ENCODE data around the gene PPFIBP2. TPM values are rescaled to one million over a fixed set of nuclear protein-coding genes. Genes with fewer than 3 reads are reported as not detected.

Gene PPFIBP2
- total RNA-seq, 1 donor from 2014 or later: 8.7 TPM

DNA sequence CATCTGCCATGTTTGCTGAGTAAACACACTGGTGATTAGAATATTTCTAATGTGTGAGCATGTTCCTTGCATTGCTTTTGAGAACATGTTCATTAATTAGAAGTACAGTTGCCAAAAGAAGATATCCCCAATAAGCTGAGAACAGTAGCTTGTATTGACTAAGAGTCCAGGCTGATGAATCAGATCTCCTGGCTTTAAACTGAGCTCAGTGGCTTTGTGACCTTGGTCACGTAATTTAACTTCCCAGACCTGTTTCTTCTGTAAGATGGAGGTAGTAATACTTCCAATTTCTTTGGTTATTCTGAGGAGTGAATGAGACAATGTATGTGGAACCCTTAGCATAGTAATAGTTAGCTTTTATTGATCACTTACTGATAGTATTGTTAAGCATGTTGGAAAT is 97.6 kb downstream of the PPFIBP2 start:
- H3K9ac ChIP-seq: no peak overlapping the region
- no peak overlapping the region for H2AFZ ChIP-seq (replicated peaks)
- H3K27ac Mint-ChIP-seq: no peak overlapping the region
- no peaks in the 10 kb centered on the region for H3K36me3 Mint-ChIP-seq
- H3K27ac ChIP-seq: no peak overlapping the region
- TF ChIP-seq EZH2 (IDR thresholded peaks at IDR 0.05): no peak
- peaks cover under 1% of the 10 kb centered on the region for H3K27me3 Mint-ChIP-seq (ENCODE audit: insufficient read depth, low read depth)
- peaks cover 18% of the 10 kb centered on the region for H3K4me1 Mint-ChIP-seq
- no peak for DNase-seq (ENCODE audit: low spot score)
- H3K4me3 ChIP-seq: no peak overlapping the region
- no peaks in the 10 kb centered on the region for H3F3A ChIP-seq (ENCODE audit: low read depth)
- H3K27me3 ChIP-seq: no peaks in the 10 kb centered on the region
- no peaks in the 10 kb centered on the region for H3K79me2 ChIP-seq (ENCODE audit: low read depth)
- no peaks in the 10 kb centered on the region for H3K36me3 ChIP-seq
- H4K20me1 ChIP-seq (ENCODE audit: low read depth): no peaks in the 10 kb centered on the region
- no peaks in the 10 kb centered on the region for H3K9me3 ChIP-seq (ENCODE audit: low read depth)
- H3K9me3 Mint-ChIP-seq: no peaks in the 10 kb centered on the region
- H3K4me3 Mint-ChIP-seq: no peak overlapping the region
- H3K4me1 ChIP-seq: peaks cover 18% of the 10 kb centered on the region
- H3K4me2 ChIP-seq: no peak overlapping the region

DNA sequence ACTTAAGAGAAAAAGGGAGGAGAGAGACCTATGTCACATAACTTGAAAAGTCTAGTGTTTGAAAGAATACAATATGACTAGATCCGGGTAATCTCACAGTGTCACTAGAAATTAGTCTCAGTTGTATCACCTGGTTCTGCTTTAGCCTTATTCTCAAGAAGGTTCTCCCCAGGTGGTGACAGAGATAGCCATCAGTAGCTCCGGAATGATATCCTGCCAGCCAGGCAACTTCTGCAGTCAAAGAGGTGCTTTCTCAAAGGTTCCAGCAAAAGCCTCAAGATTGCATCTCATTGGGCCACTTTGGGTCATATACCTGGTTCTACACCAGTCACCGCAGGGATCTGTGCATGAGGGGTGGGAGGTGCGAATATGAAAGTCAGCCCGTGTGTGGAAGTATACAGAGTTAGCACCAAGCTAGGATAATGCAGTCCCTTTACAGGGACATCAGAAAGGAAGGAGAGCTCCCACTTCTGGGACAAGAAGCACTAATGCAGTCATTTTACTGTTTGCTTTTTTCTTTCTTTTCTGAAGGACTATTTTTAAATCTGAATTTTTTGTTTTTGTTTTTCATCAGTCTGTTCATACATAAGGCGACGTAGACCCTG is 98.4 kb downstream of the PPFIBP2 start:
- H3K9ac ChIP-seq: no peak overlapping the region
- no peak overlapping the region for H3K4me3 ChIP-seq
- no peaks in the 10 kb centered on the region for H3K9me3 Mint-ChIP-seq

DNA sequence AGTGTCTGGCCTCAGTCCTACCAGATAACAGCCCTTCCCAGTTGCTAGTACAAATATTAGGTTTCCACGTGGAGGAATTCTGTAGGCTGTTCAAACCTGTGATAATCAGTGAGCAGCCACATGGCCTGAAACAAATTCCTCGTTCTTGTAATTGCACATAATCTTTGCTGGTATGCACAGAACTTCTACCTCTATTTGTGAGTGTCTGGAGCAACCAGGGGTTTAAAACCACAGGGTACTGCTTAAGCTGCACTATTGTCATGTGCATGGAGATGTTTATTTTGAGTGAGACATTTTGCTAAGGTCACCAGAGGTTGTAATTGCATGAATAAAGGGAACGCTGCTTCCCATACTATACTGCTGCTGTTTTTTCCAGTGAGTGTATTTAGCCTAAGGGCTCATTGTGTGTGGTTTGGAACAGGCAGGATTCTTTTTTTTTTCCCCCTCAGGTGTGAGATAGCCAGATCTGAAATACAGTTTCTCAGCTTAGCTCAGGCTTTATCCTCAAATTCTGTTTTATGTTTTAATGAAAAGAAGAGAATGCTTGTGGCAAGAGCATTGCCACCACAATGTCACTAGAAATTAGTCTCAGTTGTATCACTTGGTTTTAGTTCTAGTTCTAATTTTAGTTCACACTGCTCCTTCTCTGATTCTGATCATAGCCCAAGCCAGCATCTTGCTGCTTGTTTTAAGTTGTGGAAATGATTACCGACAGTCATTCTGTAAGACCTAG is 99.0 kb downstream of the PPFIBP2 start:
- Histone ChIP-seq H3K9ac (no peak overlapping the region), H3K4me3 (no peak overlapping the region), H3K79me2 (ENCODE audit: low read depth) (no peaks in the 10 kb centered on the region), H4K20me1 (ENCODE audit: low read depth) (no peaks in the 10 kb centered on the region), H3K4me1 (peaks cover 18% of the 10 kb centered on the region), H3F3A (ENCODE audit: low read depth) (no peaks in the 10 kb centered on the region), H2AFZ (replicated peaks) (no peak overlapping the region), H3K36me3 (no peaks in the 10 kb centered on the region), H3K27me3 (no peaks in the 10 kb centered on the region), H3K27ac (peak overlapping the region; percentile 72), H3K9me3 (ENCODE audit: low read depth) (no peaks in the 10 kb centered on the region), H3K4me2 (peak overlapping the region; percentile 10)
- H3K4me1 Mint-ChIP-seq: peaks cover 18% of the 10 kb centered on the region
- TF ChIP-seq, protein P1, sequence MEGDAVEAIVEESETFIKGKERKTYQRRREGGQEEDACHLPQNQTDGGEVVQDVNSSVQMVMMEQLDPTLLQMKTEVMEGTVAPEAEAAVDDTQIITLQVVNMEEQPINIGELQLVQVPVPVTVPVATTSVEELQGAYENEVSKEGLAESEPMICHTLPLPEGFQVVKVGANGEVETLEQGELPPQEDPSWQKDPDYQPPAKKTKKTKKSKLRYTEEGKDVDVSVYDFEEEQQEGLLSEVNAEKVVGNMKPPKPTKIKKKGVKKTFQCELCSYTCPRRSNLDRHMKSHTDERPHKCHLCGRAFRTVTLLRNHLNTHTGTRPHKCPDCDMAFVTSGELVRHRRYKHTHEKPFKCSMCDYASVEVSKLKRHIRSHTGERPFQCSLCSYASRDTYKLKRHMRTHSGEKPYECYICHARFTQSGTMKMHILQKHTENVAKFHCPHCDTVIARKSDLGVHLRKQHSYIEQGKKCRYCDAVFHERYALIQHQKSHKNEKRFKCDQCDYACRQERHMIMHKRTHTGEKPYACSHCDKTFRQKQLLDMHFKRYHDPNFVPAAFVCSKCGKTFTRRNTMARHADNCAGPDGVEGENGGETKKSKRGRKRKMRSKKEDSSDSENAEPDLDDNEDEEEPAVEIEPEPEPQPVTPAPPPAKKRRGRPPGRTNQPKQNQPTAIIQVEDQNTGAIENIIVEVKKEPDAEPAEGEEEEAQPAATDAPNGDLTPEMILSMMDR (IDR thresholded peaks at IDR 0.05): no peak
- TF ChIP-seq EZH2phosphoT487 (IDR thresholded peaks at IDR 0.05) (peak; percentile 63), EZH2 (IDR thresholded peaks at IDR 0.05) (no peak)
- no peaks in the 10 kb centered on the region for H3K9me3 Mint-ChIP-seq
- no peaks in the 10 kb centered on the region for H3K36me3 Mint-ChIP-seq
- H3K4me3 Mint-ChIP-seq: no peak overlapping the region
- H3K27ac Mint-ChIP-seq: no peak overlapping the region
- peaks cover 3% of the 10 kb centered on the region for H3K27me3 Mint-ChIP-seq (ENCODE audit: insufficient read depth, low read depth)
- DNase-seq (ENCODE audit: low spot score): peak; percentile 69

More for the DNA sequence above, 98.4 kb downstream of the PPFIBP2 start:
- no peak overlapping the region for H2AFZ ChIP-seq (replicated peaks)
- Mint-ChIP-seq H3K27ac (no peak overlapping the region), H3K4me3 (no peak overlapping the region), H3K36me3 (no peaks in the 10 kb centered on the region), H3K4me1 (peaks cover 18% of the 10 kb centered on the region), H3K27me3 (ENCODE audit: insufficient read depth, low read depth) (peaks cover 3% of the 10 kb centered on the region)
- no peaks in the 10 kb centered on the region for H4K20me1 ChIP-seq (ENCODE audit: low read depth)
- no peak for DNase-seq (ENCODE audit: low spot score)
- H3K4me1 ChIP-seq: peaks cover 18% of the 10 kb centered on the region
- H3K9me3 ChIP-seq (ENCODE audit: low read depth): no peaks in the 10 kb centered on the region
- no peaks in the 10 kb centered on the region for H3K27me3 ChIP-seq
- TF ChIP-seq EZH2 (IDR thresholded peaks at IDR 0.05): no peak
- TF ChIP-seq, protein P1 (IDR thresholded peaks at IDR 0.05): no peak
- TF ChIP-seq EZH2phosphoT487 (IDR thresholded peaks at IDR 0.05): no peak
- H3K36me3 ChIP-seq: no peaks in the 10 kb centered on the region
- no peak overlapping the region for H3K27ac ChIP-seq
- H3K4me2 ChIP-seq: peak overlapping the region; percentile 10
- no peaks in the 10 kb centered on the region for H3K79me2 ChIP-seq (ENCODE audit: low read depth)
- no peaks in the 10 kb centered on the region for H3F3A ChIP-seq (ENCODE audit: low read depth)

DNA sequence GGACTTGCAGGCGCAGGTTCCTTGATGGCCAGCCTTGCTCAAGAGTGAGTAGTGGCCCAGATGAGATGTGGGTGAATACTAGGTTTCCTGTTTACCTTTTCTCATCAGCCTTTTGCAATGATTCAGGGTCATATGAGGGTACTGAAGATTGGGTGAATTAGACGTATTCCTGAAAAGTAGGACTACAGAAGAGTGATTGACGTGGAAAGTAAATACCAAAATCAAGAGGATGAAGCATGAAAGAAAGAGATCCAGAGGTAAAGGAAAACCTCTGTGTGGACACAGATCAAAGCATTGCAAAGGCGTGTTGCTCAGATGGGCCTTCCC is 99.6 kb downstream of the PPFIBP2 start:
- DNase-seq (ENCODE audit: low spot score): no peak
- peaks cover 18% of the 10 kb centered on the region for H3K4me1 Mint-ChIP-seq
- Histone ChIP-seq H2AFZ (replicated peaks) (no peak overlapping the region), H3K4me1 (peaks cover 18% of the 10 kb centered on the region), H3F3A (ENCODE audit: low read depth) (no peaks in the 10 kb centered on the region), H3K79me2 (ENCODE audit: low read depth) (no peaks in the 10 kb centered on the region), H3K36me3 (no peaks in the 10 kb centered on the region), H4K20me1 (ENCODE audit: low read depth) (no peaks in the 10 kb centered on the region), H3K27ac (peak overlapping the region; percentile 72), H3K27me3 (no peaks in the 10 kb centered on the region), H3K4me2 (peak overlapping the region; percentile 10), H3K9ac (no peak overlapping the region), H3K4me3 (no peak overlapping the region), H3K9me3 (ENCODE audit: low read depth) (no peaks in the 10 kb centered on the region)
- H3K36me3 Mint-ChIP-seq: no peaks in the 10 kb centered on the region
- no peak overlapping the region for H3K4me3 Mint-ChIP-seq
- H3K9me3 Mint-ChIP-seq: no peaks in the 10 kb centered on the region
- no peak overlapping the region for H3K27ac Mint-ChIP-seq
- TF ChIP-seq, protein P1 (IDR thresholded peaks at IDR 0.05): no peak
- TF ChIP-seq EZH2 (IDR thresholded peaks at IDR 0.05): no peak
- H3K27me3 Mint-ChIP-seq (ENCODE audit: insufficient read depth, low read depth): peaks cover 3% of the 10 kb centered on the region

All from neural progenitor cell (in vitro differentiated cells).